ENCODE results near the gene MARCHF3. TPM values are rescaled to one million over a fixed set of nuclear protein-coding genes. Genes with fewer than 3 reads are reported as not detected.
"Not testable (repeated sequence)": the region's sequence is repeated elsewhere in the genome, so short reads cannot be mapped to it uniquely, and the experiment has no call there.

The MARCHF3 gene
- total RNA-seq, 1 donor from 2014 or later, result 34.5 TPM

- no peak for DNase-seq (ENCODE audit: extremely low spot score, unreplicated experiment)
- Mint-ChIP-seq H3K27me3 (ENCODE audit: unreplicated experiment) (no peaks in the 10 kb centered on the region), H3K9me3 (ENCODE audit: unreplicated experiment) (peaks cover 13% of the 10 kb centered on the region), H3K4me3 (ENCODE audit: unreplicated experiment) (no peak overlapping the region), H3K36me3 (ENCODE audit: unreplicated experiment) (peaks cover 48% of the 10 kb centered on the region), H3K27ac (ENCODE audit: unreplicated experiment) (no peak overlapping the region), H3K4me1 (ENCODE audit: unreplicated experiment) (peaks cover 17% of the 10 kb centered on the region)
- TF ChIP-seq CTCF (IDR thresholded peaks at IDR 0.05), result no peak
Measured at GRCh38 chr5:126914801-126915436, 115.4 kb downstream of the MARCHF3 start.

GRCh38 chr5:126912616-126913200, 117.7 kb downstream of the MARCHF3 start:
- no peak for DNase-seq (ENCODE audit: extremely low spot score, unreplicated experiment)
- Mint-ChIP-seq H3K4me1 (ENCODE audit: unreplicated experiment) (peaks cover 5% of the 10 kb centered on the region), H3K4me3 (ENCODE audit: unreplicated experiment) (no peak overlapping the region), H3K36me3 (ENCODE audit: unreplicated experiment) (peaks cover 56% of the 10 kb centered on the region), H3K9me3 (ENCODE audit: unreplicated experiment) (peaks cover 24% of the 10 kb centered on the region), H3K27ac (ENCODE audit: unreplicated experiment) (no peak overlapping the region), H3K27me3 (ENCODE audit: unreplicated experiment) (no peaks in the 10 kb centered on the region)
- no peak for TF ChIP-seq CTCF (IDR thresholded peaks at IDR 0.05)

GRCh38 chr5:126911986-126912385, 118.4 kb downstream of the MARCHF3 start:
- DNase-seq (ENCODE audit: extremely low spot score, unreplicated experiment), result no peak
- Mint-ChIP-seq H3K4me3 (ENCODE audit: unreplicated experiment) (no peak overlapping the region), H3K4me1 (ENCODE audit: unreplicated experiment) (peaks cover 5% of the 10 kb centered on the region), H3K27ac (ENCODE audit: unreplicated experiment) (no peak overlapping the region), H3K36me3 (ENCODE audit: unreplicated experiment) (peaks cover 49% of the 10 kb centered on the region), H3K9me3 (ENCODE audit: unreplicated experiment) (peaks cover 24% of the 10 kb centered on the region), H3K27me3 (ENCODE audit: unreplicated experiment) (no peaks in the 10 kb centered on the region)
- TF ChIP-seq CTCF (IDR thresholded peaks at IDR 0.05), result no peak

GRCh38 chr5:126909856-126910255, 120.5 kb downstream of the MARCHF3 start:
- Mint-ChIP-seq H3K4me1 (ENCODE audit: unreplicated experiment) (peaks cover 5% of the 10 kb centered on the region), H3K27me3 (ENCODE audit: unreplicated experiment) (no peaks in the 10 kb centered on the region), H3K9me3 (ENCODE audit: unreplicated experiment) (peaks cover 24% of the 10 kb centered on the region), H3K27ac (ENCODE audit: unreplicated experiment) (no peak overlapping the region), H3K4me3 (ENCODE audit: unreplicated experiment) (no peak overlapping the region), H3K36me3 (ENCODE audit: unreplicated experiment) (peaks cover 47% of the 10 kb centered on the region)
- no peak for TF ChIP-seq CTCF (IDR thresholded peaks at IDR 0.05)
- DNase-seq (ENCODE audit: extremely low spot score, unreplicated experiment), result no peak

GRCh38 chr5:126904407-126904806, 126.0 kb downstream of the MARCHF3 start:
- not testable (repeated sequence) for H3K4me1 Mint-ChIP-seq (ENCODE audit: unreplicated experiment); H3K27ac Mint-ChIP-seq (ENCODE audit: unreplicated experiment); DNase-seq (ENCODE audit: extremely low spot score, unreplicated experiment); H3K4me3 Mint-ChIP-seq (ENCODE audit: unreplicated experiment); H3K27me3 Mint-ChIP-seq (ENCODE audit: unreplicated experiment)
- peaks cover 10% of the 10 kb centered on the region for H3K9me3 Mint-ChIP-seq (ENCODE audit: unreplicated experiment)
- H3K36me3 Mint-ChIP-seq (ENCODE audit: unreplicated experiment), result peaks cover 23% of the 10 kb centered on the region
